ENCODE results near the gene ASIC4. TPM values are rescaled to one million over a fixed set of nuclear protein-coding genes. Genes with fewer than 3 reads are reported as not detected.

Gene ASIC4
- polyA plus RNA-seq, 3 donors: not detected

- Histone ChIP-seq H3K9ac (ENCODE audit: insufficient read depth, low read length, poor library complexity, severe bottlenecking) (no peak overlapping the region), H3K9me3 (replicated peaks in 1 of 2; ENCODE audit: control insufficient read depth in 1 of 2, insufficient read depth in 1 of 2, low read length in 2 of 2) (no peaks in the 10 kb centered on the region), H3K4me1 (ENCODE audit: control insufficient read depth in 1 of 2, insufficient read depth in 2 of 2, low read length in 2 of 2) (peaks cover 8 to 18% of the 10 kb centered on the region in 2 donors), H3K27me3 (ENCODE audit: control insufficient read depth in 2 of 2, insufficient read depth in 2 of 2, low read length in 2 of 2) (peaks cover 12 to 26% of the 10 kb centered on the region in 2 donors), H3K4me3 (replicated peaks in 1 of 3; ENCODE audit: low read depth in 2 of 3, low read length in 3 of 3) (no peak overlapping the region), H3K27ac (ENCODE audit: low read depth in 1 of 2, low read length in 2 of 2) (no peak overlapping the region), H3K4me2 (replicated peaks; ENCODE audit: extremely low read depth, low read length, poor library complexity, severe bottlenecking) (no peak overlapping the region), H3K79me2 (ENCODE audit: insufficient read depth, low read length) (no peaks in the 10 kb centered on the region), H2AFZ (ENCODE audit: insufficient read depth, low read depth, low read length, poor library complexity, severe bottlenecking) (no peak overlapping the region), H3K36me3 (replicated peaks in 1 of 2; ENCODE audit: control insufficient read depth in 1 of 2, insufficient read depth in 2 of 2, low read length in 2 of 2) (no peaks in the 10 kb centered on the region), H4K20me1 (ENCODE audit: insufficient read depth, low read length) (no peaks in the 10 kb centered on the region)
- Mint-ChIP-seq H3K9me3 (peaks cover 0 to 5% (median 0%) of the 10 kb centered on the region in 7 donors), H3K27ac (no peak overlapping the region), H3K27me3 (ENCODE audit: low read depth in 3 of 3) (peaks cover 26 to 33% (median 29%) of the 10 kb centered on the region in 3 donors), H3K4me3 (no peak overlapping the region), H3K36me3 (peaks cover 0 to 4% of the 10 kb centered on the region in 2 donors), H3K4me1 (peaks cover 18% of the 10 kb centered on the region)
- no peak for DNase-seq
- TF ChIP-seq, protein P1, sequence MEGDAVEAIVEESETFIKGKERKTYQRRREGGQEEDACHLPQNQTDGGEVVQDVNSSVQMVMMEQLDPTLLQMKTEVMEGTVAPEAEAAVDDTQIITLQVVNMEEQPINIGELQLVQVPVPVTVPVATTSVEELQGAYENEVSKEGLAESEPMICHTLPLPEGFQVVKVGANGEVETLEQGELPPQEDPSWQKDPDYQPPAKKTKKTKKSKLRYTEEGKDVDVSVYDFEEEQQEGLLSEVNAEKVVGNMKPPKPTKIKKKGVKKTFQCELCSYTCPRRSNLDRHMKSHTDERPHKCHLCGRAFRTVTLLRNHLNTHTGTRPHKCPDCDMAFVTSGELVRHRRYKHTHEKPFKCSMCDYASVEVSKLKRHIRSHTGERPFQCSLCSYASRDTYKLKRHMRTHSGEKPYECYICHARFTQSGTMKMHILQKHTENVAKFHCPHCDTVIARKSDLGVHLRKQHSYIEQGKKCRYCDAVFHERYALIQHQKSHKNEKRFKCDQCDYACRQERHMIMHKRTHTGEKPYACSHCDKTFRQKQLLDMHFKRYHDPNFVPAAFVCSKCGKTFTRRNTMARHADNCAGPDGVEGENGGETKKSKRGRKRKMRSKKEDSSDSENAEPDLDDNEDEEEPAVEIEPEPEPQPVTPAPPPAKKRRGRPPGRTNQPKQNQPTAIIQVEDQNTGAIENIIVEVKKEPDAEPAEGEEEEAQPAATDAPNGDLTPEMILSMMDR (IDR thresholded peaks at IDR 0.05): no peak
- intact Hi-C loops (cut with micrococcal nuclease): no loop called here
- 100% methylated on average over 2 of the region's 6 CpGs for WGBS (ENCODE audit: insufficient coverage)
These were observed 61.6 kb downstream of the ASIC4 start for GRCh38 chr2:219575566-219576504.

DNA sequence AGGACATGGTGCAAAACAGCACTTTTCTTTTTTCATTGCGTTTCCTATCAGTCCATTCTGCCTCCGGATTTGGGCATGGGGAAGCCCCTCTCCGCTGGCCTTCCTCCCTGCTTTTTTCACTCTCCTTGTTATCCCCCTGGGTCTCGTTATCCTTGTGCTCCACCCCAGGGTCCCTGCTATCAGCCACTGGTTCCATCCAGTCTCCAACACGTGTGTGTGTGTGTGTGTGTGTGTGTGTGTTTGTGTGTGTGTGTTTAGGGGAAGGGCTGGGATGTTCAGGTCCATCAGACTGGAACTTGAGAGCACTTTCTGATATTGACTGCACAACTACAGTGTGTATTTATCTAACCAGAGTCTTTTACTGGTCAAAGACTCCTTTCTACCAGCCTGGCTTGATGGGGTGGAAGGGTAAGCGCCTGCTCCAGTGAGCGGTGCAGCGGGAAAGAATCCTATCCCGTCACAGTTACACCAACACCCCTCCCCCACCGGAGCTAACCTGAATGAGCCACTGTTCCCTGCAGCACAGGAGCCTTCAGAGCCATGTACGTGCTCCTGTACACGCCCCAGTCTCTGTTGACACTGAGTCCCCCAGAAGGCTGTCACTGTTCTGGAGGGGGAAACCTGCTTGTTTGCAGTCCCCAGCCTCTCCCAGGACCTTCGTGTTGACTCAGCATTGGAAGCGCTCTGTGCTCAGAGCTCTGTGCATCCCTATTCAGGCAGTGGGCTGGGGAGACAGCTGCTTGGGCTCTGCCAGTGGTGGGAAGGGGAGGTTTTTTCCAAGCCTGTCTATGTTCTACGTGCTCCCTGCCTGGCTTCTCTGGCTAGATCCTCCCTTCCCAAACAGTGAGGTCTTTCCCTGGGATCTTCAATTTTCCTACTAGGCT lies 62.5 kb downstream of the ASIC4 start:
- Histone ChIP-seq H3K27ac (ENCODE audit: low read depth in 1 of 2, low read length in 2 of 2) (no peak overlapping the region), H3K27me3 (ENCODE audit: control insufficient read depth in 2 of 2, insufficient read depth in 2 of 2, low read length in 2 of 2) (peaks cover 7 to 20% of the 10 kb centered on the region in 2 donors), H3K36me3 (replicated peaks in 1 of 2; ENCODE audit: control insufficient read depth in 1 of 2, insufficient read depth in 2 of 2, low read length in 2 of 2) (no peaks in the 10 kb centered on the region), H4K20me1 (ENCODE audit: insufficient read depth, low read length) (no peaks in the 10 kb centered on the region), H2AFZ (ENCODE audit: insufficient read depth, low read depth, low read length, poor library complexity, severe bottlenecking) (no peak overlapping the region), H3K79me2 (ENCODE audit: insufficient read depth, low read length) (no peaks in the 10 kb centered on the region), H3K9me3 (replicated peaks in 1 of 2; ENCODE audit: control insufficient read depth in 1 of 2, insufficient read depth in 1 of 2, low read length in 2 of 2) (no peaks in the 10 kb centered on the region), H3K4me2 (replicated peaks; ENCODE audit: extremely low read depth, low read length, poor library complexity, severe bottlenecking) (no peak overlapping the region), H3K9ac (ENCODE audit: insufficient read depth, low read length, poor library complexity, severe bottlenecking) (no peak overlapping the region), H3K4me1 (ENCODE audit: control insufficient read depth in 1 of 2, insufficient read depth in 2 of 2, low read length in 2 of 2) (peaks cover 8 to 11% of the 10 kb centered on the region in 2 donors), H3K4me3 (replicated peaks in 1 of 3; ENCODE audit: low read depth in 2 of 3, low read length in 3 of 3) (no peak overlapping the region)
- H3K36me3 Mint-ChIP-seq: peaks cover 0 to 3% of the 10 kb centered on the region in 2 donors
- H3K27ac Mint-ChIP-seq: no peak overlapping the region
- 73% methylated on average over 8 of the region's 15 CpGs for WGBS (ENCODE audit: insufficient coverage)
- H3K27me3 Mint-ChIP-seq (ENCODE audit: low read depth in 3 of 3): peaks cover 20 to 27% (median 25%) of the 10 kb centered on the region in 3 donors
- intact Hi-C loops (cut with micrococcal nuclease): no loop called here
- no peak for DNase-seq
- TF ChIP-seq, protein P1 (IDR thresholded peaks at IDR 0.05): no peak
- peaks cover 0 to 5% (median 0%) of the 10 kb centered on the region in 7 donors for H3K9me3 Mint-ChIP-seq
- H3K4me3 Mint-ChIP-seq: no peak overlapping the region
- H3K4me1 Mint-ChIP-seq: peaks cover 16% of the 10 kb centered on the region
